HG03196 (cell line): ENCODE measurements around the gene BRI3BP.
A peak's percentile ranks its signal among the peaks of the same experiment; 100 is the strongest.

Experiments
- ATAC-seq: cut with Tn5 transposase; IDR thresholded peaks from one replicate; pipeline ENCODE4 v1.9.1; 2021; ENCODE audit not compliant: unreplicated experiment

The BRI3BP gene, protein sequence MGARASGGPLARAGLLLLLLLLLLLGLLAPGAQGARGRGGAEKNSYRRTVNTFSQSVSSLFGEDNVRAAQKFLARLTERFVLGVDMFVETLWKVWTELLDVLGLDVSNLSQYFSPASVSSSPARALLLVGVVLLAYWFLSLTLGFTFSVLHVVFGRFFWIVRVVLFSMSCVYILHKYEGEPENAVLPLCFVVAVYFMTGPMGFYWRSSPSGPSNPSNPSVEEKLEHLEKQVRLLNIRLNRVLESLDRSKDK

DNA sequence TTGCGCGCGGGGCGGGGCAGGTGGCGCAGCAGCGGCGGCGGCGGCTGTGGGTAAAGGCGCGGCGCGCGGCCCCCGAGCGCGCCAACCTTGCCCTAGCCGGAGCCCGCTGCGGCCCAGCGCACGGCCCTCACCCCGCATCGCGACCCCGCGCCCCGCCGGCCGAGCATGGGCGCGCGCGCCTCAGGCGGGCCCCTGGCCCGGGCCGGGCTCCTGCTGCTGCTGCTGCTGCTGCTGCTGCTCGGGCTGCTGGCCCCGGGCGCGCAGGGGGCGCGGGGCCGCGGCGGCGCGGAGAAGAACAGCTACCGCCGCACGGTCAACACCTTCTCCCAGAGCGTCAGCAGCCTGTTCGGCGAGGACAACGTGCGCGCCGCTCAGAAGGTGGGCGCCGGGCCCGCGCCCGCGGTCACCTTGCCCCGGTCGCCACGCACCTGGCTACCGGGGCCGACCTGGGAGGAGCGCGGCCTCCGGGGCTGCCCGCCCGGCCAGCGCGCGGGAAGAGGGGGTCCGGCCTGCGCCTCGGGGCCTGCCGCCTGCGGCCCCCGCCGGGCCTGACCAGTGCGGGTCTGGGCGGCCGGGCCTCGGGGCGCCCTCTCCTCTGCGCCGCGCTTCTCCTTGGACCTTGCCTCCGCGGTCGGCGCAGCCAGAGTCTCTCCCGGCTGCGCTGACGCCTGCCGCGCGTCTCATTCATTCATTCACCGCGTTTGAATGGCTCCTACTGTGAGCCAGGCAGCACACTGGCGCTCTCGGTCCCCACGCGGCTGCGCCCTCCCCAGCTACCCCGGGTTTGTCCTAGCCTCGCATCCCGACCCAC, at the start of gene BRI3BP:
BRI3BP (plus strand) TSS at position 20 of the 811 bp plus-strand sequence; CDS start at position 166, 146 bp downstream.
- peak; percentile 70 for ATAC-seq

DNA sequence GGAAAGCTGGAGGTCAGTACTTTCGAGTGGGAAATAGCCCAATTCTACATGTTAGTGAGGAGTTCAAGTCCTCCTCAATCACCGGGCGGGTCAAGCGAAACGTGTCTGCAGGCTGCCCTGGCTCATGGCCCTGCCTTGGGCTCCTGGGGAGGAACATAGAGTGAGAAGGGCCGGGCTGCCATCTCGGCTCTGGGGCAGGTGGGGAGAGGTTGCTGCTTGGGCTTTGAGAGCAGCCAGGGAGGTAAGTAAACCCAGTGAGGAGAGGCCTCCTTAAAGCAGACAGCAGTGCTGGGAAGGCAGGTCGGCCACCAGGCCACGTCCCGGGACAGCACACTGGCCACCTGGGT, 47.0 kb upstream of the BRI3BP start:
- no peak for ATAC-seq

DNA sequence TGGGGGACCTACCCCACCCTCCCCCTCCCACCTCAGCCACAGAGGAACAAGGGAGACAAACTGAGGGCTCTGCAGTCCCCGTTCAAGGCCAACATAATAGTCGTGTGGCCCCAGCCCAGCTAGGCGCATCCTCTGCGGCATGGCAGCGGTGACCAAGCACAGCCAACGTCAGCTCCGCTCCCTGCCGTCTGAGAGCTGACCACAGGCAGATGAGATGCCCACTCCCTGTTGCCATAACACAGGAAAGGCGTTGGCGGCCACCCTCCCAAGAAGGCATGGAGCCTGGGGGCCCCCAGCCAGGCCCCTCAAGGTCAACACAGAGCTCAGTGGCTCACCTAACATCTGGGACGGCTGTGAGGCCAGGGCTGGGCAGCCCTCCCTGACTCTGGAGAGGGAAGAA, 46.4 kb upstream of the BRI3BP start:
- no peak for ATAC-seq

DNA sequence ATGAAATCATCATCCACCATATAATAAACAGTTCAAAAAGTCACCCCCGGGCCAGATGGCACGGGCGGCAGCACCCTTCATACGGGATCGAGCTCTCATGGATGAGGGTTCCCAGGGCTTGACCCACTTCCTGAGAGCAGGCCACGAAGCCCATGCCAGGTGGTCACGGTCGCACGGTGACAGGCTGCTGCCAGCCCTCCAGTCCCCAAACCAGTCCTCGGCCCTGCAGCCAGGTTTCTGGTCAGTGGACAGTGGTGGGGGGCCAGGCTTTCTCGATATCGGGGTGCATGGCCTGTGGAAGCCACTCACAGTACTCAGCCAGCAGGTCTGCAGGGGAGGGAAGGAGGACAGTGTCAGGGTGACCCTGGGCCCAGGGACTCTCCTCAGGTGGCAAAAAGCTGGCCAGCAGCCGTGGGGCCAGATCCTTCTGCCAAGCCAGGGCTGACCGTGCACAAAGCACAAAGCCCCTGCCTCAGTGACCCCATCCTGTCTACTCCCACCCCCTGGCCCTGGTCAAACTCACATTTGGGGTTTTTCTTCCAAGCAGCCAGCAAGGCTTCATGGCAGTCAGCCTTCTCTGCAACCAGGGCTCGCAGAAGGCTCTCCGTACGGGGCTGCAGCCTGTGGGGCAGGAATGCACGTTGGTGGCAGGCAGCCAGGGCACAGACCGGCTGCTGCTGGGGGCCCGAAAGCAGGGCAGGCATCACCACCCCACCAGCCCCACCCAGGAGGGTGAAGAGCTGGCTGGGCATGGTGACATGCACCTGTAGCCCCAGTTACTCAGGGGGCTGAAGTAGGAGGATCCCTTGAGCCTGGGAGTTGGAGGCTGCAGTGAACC, 45.7 kb upstream of the BRI3BP start:
- no peak for ATAC-seq

DNA sequence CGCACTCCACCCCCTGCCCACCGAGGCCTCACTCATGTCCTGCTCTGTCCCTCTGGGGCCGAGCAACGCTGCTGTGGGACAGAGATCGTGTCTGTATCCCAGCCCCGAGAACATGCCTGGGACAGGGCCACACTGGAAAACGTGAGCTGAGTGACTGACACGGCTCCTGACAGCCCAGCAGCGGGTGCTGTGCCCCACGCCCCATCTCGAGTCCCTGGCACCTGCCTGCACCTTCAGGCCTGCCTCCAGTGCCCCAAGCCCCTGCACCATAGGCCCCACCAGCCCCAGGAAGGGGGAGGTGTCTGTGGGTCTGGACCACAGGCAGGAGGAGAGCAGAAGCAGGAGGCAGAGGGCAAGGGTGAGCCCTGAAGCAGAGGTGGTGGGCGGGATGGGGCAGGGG, 44.4 kb upstream of the BRI3BP start:
- no peak for ATAC-seq

DNA sequence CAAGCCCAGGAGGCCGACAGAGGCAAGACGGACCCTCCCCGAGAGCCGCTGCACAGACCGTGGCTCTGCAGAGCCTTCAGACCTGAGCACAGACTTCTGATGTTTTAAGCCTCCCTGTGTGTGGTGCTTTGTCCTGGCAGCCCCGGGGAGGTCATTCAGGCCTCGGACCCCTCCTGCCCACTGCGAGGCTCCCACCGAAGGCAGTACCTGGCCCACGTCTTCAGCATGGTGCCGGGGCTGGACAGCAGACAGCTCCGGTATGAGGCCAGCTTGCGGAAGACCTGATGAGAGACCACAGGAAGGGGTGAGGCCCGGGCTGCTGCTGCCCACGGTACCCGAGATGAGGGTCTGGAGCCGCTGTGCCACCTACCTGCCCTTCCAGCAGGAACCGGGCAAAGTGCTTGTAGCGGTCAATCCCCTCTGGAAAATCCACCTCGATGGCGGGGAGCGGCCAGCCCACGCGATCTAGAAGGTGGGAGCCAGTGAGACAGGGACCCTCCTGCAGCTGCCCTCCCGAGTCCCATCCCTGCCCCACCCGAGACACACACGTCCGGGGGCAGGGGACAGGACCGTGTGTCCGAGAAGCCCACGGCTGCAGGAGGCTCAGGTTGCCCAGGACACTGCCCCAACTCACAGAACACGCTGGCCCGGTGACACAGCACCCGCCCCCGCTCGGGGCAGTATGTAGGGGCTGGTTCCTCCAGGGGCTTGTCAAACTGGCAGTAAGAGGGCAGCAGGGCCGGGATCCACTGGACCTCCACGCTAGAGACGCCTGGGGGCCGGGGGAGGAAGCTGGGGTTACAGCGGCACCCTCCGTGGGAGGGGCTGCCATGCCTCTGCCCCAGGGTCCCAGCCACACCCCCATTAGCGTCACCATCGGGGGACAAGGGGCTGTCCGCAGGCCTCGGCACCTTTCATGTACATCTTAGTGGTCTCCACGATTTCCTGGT, 43.4 kb upstream of the BRI3BP start:
- no peak for ATAC-seq

DNA sequence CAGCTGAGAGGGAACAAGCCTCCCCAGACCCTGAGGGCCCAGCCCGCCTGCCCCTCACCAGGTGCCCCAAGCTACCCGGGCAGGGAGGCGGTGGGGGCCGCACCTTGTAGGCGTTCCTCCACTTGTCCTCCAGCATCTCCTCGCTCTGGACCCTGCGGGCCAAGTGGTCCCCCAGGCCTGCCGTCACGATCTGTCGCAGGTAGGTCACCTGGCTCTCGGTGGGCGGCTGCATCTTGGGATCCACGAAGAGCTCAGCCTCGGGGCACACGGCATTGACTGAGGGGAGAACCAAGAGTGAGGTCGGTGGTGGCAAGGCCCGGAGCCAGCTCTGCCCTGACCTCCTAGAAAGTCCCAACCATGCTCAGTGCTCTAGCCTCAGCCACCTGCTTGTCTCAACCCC, 41.1 kb upstream of the BRI3BP start:
- ATAC-seq, result no peak

DNA sequence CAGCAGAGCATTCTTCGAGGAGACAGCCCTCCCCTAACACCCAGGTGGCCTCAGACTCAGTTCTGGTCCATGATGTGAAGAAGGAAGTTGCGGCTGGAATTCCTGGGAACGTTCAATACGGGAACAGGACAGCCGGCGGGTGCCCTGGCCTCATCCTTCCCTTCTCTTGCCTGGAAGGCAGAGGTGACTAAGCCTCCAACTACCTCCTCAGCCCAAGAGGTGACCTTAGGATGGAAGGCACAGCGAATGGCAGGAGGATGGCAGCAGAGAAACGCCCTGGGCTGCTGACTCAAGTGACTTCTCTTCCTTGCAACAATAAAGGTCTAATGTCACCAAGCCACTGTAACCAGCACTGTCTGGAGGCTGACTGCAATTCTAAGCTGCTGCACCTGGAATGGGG, 40.6 kb upstream of the BRI3BP start:
- ATAC-seq, result no peak

DNA sequence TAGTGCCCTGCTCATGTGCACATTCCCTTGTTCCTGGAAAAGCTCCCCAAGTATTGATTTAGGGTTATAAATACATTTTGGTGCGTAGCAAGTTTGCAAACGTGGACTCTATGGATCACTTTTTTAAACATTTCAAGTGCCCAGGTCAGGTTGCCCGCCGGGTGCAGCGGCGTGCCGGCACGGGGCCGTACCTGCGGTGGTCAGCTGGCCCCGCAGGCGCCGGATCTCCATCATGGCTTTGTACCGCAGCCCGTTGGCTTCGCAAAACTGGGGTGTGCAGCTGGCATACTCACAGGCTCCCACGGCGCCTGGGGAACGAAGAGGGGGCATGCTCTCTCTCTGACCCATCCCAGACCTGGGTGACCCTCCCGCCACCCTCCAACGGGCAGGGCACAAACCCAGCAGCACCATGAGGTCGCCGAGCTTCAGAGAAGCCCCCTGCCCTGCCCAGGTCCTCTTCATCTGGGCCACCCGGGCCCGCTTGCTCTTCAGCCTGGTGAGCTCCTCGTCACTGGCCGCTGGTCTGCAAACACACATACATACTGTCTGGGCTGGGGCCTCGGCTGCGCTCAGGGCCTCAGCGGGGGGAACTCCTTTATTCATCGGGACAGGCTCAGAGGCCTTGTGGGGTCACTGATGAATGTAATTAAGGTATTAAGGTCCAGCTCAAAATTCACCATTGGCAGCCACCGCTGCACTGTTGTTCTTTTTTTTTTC, 39.6 kb upstream of the BRI3BP start:
- ATAC-seq, result no peak

DNA sequence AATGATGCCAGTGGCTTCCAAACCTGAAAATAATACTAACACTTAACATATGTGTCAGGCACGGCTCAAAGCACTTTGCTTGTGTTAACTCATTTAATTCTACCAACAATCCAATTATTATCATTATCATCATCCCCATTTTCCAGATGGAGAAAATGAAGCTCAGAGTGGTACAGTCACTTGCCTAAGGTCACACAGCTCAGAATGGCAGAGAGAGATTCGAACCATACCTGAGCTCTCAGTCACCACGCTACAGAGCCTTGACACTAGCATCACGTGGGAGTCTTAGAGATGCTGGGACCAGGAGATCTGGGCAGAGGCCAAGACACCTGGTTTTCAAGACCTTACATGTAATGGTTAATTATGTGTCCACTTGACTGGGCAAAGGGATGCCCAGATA, 38.7 kb upstream of the BRI3BP start:
- no peak for ATAC-seq

DNA sequence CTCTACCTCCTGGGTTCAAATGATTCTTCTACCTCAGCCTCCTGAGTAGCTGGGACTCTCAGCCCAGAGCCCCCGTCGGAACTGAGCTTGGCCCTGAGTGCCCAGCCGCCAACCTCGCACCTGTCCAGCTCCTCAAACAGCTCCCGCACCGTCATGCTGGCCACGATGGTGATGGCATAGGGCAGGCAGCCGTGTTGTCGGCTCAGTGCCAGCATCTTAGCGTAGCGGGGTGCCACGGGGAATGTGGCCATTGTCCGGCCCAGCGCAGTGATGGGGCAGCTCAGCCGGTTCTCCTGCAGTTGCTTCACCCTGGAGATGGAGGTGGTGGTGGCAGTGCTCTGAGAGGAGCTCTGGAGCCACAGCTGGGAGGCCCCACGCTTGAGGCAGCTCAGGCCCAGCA, 36.9 kb upstream of the BRI3BP start:
- no peak for ATAC-seq

DNA sequence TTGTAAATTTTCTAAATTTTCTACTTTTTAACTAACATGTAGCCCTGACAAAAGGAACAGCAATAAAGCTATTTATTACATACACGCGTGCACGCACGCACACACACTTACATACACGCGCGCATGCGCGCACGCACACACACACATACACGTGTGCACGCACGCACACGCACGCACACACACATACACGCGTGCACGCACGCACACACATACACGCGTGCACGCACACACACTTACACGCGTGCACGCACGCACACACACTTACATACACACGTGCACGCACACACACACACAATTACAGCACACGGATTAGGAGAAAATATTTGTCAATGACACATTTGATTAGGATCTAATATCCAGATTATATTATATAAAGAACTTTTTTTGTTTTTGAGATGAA, 32.4 kb upstream of the BRI3BP start:
- ATAC-seq, result no peak

DNA sequence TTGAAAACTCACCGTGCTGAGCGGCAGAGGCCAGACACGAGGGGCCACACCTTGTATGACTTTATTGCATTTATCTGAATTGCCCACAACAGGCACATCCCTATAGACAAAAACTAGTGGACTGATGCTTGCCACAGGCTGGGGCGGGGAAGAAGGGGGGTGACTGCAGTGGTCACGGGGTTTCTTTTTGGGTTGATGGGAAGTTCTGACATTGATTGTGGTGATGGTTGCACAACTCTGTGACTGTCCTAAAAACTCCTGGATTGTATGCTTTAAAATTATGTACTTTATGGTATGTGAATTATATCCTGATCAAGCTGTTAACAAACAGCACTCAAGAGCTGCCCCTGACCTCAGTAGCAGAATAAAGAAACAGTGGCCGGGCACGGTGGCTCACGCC, 30.2 kb upstream of the BRI3BP start:
- no peak for ATAC-seq

DNA sequence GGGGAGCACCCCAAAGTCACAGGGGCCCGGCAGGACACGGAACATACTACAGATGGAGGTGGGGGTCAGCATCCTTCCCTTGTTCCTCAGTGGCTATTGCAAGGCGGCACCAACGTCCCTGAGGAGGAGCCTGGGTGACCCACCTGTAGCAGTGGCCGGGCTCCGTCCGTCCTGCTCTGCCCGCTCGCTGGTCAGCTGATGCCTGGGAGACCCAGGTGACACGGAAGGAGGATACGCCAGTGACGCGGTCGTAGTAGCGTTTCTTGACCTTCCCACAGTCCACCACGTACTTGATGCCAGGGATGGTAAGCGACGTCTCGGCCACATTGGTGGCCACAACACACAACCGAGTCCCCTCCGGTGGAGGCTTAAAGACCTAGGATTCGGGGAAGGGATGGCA, 29.2 kb upstream of the BRI3BP start:
- ATAC-seq, result no peak

DNA sequence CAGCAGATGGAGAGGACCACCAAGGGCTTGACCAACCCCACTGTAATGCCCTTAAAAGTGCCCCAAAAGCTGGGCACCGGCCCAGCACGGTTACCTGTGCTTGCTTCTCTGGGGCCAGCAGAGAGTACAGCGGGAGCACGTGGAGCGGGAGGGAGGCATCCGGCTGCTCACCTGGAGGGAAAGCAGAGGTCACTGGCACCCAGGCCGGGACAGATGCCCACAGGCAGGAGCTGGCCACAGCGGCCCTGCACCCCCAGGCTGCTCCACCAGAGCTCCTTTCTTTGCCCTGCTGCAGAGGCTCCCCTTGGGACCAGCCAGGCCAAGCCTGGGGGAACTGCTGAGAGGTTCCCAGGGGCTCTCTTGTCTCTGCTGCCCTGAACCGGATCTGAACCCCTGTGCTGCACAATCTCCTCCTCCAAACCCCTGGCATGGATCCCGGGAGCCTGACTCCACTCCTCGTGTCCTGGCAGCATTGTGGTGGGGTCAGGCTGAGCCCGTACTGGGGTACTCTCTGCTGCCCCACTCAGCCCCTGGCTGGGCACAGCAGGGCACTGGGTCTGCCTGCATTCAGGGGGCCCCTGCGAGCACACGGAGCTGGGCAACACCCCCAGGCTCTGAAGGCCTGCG, 28.5 kb upstream of the BRI3BP start:
- ATAC-seq, result no peak

DNA sequence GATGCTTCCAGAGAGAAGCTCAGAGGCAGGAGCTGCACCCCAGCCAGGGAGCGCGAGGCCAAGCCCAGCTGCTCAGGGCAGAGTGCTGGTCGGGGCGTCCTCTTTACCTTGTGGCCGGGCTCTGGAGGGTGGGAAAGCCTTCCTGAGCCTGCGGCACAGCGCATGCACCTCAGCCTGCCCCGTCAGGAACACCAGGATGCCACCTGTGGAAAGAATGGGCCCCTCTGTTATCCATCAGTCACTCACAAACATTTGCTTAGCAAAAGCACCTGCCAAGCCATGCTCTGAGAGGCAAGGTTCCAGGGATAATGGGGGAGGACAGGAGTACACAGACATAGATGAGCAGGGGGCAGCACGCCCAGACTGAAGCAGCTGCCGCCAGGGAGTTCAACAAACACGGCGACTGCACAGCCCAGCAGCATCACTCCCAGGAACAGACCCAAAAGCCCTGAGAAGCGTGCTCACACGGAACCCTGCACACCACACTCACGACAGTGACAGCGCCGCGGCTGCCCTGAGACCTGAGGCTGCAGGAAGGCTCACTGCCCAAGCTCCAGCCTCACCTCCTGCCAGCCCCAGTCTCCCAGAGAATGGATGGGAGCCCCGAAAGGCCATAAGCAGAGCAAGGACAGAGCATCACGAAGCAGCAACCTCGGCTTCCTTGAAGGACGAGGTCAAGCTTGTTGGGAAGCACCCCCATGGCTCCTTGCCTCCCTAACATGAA, 26.3 kb upstream of the BRI3BP start:
- ATAC-seq, result no peak

DNA sequence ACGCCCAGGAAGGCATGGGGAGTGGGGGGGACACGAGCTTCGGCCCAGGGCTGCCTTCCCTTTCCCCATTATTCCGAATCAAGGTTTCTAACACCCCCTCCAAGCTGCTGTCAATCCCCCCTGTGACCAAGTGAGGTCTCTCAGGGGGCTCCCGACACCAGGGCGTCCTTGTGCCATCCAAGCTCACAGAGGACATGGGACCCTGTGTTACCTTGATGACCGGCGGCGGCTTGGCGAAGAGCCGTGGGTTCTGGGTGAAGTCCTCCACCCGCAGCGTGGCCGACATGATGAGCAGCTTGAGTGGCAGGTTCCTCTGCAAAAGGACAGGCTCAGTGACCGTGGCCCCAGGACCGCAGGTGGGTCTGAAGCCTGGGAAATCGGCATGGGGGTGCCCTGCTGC, 24.8 kb upstream of the BRI3BP start:
- no peak for ATAC-seq

DNA sequence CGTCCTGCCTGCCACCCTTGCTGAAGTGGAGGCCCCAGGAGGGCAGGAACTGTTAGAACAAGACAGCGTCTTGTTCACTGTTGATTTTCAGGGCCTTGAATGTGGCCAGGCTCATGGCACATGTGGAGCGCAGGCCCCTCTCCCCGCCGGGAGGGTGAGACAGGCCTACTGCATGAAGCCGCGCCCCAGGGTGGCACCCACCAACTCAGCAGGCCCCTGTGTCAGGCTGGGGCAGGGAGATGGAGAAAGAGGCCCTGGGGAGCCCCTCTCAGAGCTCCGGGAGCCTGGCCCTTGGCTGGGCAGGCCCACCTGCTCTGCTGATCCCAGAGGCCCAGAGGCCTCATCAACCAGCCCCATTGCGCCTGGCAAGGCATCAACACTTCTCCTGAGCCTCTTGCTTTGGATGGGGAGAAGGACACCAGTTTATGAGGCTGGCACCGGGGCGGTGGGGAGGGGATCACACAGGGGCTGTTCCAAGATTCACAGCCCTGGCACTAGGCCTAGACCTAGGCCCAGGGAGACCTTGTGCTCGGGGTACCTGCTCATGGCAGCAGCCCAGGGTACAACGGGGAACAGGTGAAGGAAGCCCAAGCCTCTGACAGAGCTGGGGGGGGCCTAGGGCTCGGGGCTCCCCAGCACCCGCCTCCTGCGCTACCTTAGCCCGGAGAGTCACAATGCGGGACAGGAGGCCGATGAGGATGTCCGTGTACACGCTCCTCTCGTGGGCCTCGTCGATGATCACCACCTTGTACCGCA, 22.6 kb upstream of the BRI3BP start:
- no peak for ATAC-seq
